ENCODE measurements around the gene OAF. TPM values are rescaled to one million over a fixed set of nuclear protein-coding genes. Genes with fewer than 3 reads are reported as not detected.

The OAF gene
- total RNA-seq, 1 experiment from 2014 or later, result 32.3 TPM

DNA sequence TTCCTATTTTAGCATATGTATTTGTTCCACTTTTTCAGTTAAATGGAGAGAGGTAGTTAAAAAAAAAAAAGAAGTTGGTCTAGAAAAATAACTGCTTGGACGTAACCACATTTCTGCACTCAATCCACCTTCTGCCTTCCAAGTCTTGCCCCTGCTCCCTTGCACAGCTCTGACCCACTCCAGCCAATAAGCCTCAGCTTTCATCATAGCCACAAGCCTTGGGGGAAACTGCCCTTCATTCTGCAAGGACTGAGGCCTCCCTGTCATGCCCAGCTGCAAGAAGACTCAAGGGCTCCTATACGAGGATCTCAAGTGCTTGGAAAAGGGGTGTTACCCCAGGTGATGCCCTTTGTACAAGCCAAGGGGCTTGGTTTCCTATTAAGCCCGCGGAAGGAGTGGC, 36.0 kb upstream of the OAF start:
- H3K27me3 ChIP-seq (ENCODE audit: insufficient read depth, low read length), result peaks cover 36% of the 10 kb centered on the region
- no peak overlapping the region for H3K4me3 ChIP-seq (replicated peaks in 1 of 2; ENCODE audit: low read depth in 1 of 2, low read length in 2 of 2)
- no peaks in the 10 kb centered on the region for H3K4me1 ChIP-seq (ENCODE audit: control insufficient read depth in 1 of 2, insufficient read depth in 2 of 2, low read length in 2 of 2)
- no peaks in the 10 kb centered on the region for H3K36me3 ChIP-seq (ENCODE audit: control insufficient read depth in 1 of 2, insufficient read depth in 2 of 2, low read length in 2 of 2)
- BruUV-seq (replicated peaks), result no TSS peak
- intact Hi-C loops (cut with micrococcal nuclease), result no loop called here
- ChIA-PET RAD21 (ENCODE audit: low non-redundant PET in 1 of 2, low total read pairs in 2 of 2, uncharacterized antibody in 2 of 2, unreplicated experiment in 2 of 2) (no interaction called here), POLR2A (no interaction called here), CTCF (interaction anchor here (1.5 kb wide), 1 partner anchor 128 kb away, joined by 5 read pairs; no protein-coding TSS in a partner anchor)
- no peak overlapping the region for H3K4me2 ChIP-seq (ENCODE audit: low read length)
- no peaks in the 10 kb centered on the region for H3K9me3 ChIP-seq (ENCODE audit: control insufficient read depth in 1 of 2, insufficient read depth in 1 of 2, low read depth in 1 of 2, low read length in 2 of 2)
- no peaks in the 10 kb centered on the region for H4K20me1 ChIP-seq (ENCODE audit: insufficient read depth)
- DNase-seq (ENCODE audit: low read depth, low spot score) (no peak), ATAC-seq (no peak)
- H3K9me2 ChIP-seq (ENCODE audit: insufficient read depth), result no peaks in the 10 kb centered on the region
- H2AFZ ChIP-seq (ENCODE audit: low read depth, low read length, poor library complexity, severe bottlenecking), result no peak overlapping the region
- H3K27ac ChIP-seq (ENCODE audit: low read depth, low read length), result no peak overlapping the region
- H3K79me2 ChIP-seq (ENCODE audit: insufficient read depth, low read length), result no peaks in the 10 kb centered on the region
- TF ChIP-seq ZNF274 (IDR thresholded peaks at IDR 0.05; ENCODE audit: low read depth, low read length) (no peak), EGR1 (IDR thresholded peaks at IDR 0.05; ENCODE audit: low read depth) (no peak), EZH2phosphoT487 (IDR thresholded peaks at IDR 0.05; ENCODE audit: borderline replicate concordance) (no peak), EZH2 (IDR thresholded peaks at IDR 0.05) (no peak), SRF (IDR thresholded peaks at IDR 0.05; ENCODE audit: low read depth) (no peak), ELF1 (IDR thresholded peaks at IDR 0.05; ENCODE audit: borderline replicate concordance, low read depth) (no peak), CBX3 (IDR thresholded peaks at IDR 0.05; ENCODE audit: low read depth) (no peak), TCF7L2 (IDR thresholded peaks at IDR 0.05; ENCODE audit: borderline replicate concordance, extremely low read depth, insufficient read depth, insufficient read length) (no peak)
- TF ChIP-seq, protein P1, sequence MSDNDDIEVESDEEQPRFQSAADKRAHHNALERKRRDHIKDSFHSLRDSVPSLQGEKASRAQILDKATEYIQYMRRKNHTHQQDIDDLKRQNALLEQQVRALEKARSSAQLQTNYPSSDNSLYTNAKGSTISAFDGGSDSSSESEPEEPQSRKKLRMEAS (IDR thresholded peaks at IDR 0.05), result no peak
- TF ChIP-seq, protein P2, sequence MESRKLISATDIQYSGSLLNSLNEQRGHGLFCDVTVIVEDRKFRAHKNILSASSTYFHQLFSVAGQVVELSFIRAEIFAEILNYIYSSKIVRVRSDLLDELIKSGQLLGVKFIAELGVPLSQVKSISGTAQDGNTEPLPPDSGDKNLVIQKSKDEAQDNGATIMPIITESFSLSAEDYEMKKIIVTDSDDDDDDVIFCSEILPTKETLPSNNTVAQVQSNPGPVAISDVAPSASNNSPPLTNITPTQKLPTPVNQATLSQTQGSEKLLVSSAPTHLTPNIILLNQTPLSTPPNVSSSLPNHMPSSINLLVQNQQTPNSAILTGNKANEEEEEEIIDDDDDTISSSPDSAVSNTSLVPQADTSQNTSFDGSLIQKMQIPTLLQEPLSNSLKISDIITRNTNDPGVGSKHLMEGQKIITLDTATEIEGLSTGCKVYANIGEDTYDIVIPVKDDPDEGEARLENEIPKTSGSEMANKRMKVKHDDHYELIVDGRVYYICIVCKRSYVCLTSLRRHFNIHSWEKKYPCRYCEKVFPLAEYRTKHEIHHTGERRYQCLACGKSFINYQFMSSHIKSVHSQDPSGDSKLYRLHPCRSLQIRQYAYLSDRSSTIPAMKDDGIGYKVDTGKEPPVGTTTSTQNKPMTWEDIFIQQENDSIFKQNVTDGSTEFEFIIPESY (IDR thresholded peaks at IDR 0.05; ENCODE audit: extremely low read depth, insufficient replicate concordance, low read length), result no peak
- H3K9ac ChIP-seq (ENCODE audit: low read length), result no peak overlapping the region

Measured in HCT116 (cell line).